NCI-H2081 (cell line): ENCODE data around the gene EXD1.

ENCODE experiments used
- DNase-seq, 2 experiments: peaks; one replicate each; lab custom pipeline; 2025; lab: John Stamatoyannopoulos, UW

EXD1 gene

DNA sequence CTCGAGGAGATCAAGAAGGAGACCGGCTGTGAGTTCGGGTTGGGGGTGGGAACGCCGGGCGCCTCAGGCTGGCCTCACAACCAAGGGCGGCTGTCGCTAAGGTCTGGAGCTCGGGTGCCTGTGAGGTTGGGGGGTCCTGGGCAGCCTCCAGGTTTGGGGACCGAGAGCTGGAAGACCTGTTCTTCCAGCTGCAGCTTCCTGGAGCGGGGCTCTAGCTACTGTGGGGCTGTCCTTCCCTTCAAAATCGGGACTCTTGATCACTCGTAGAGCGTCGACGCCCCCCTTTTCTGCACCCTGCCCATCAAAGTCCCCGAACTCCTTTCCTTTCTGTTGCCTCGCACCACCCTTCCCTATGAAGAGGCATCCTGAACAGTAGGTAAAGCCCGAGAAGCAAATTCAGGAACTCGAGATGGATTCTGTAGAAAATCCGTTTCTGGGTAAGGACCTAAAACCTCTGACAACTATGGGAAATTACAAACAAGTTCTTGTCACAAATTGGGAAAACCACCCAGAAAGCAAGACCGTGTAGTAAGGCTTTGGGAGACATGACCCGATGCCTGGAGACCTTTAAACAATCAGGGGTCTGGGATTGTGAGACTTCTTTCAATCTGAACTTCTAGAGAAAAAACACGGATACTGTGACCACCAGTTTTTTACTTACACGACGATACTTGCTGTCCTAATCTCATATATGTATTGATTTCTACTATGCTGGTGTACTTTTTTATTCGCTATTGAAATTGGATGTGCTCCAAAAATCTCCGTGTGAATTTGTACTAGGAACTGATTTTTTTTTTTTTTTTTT, 1.1 kb upstream of the EXD1 start:
- peak in 1 of 2 experiments; percentile 54 for DNase-seq

DNA sequence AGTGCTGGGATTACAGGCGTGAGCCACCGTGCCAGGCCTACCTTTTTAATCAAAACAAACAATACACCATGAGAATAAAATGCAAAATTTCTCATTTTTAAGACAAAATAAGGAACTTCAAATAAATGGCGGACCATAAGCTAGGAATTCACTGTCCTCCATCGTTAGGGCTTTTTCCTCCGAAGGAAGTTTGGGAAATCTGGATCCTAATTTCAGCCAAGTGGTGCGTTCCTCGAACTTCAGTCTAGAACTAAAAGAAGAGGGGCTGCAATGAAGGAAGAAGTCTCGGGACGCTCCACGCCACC, 260 bp downstream of the EXD1 start:
- no peak for DNase-seq

DNA sequence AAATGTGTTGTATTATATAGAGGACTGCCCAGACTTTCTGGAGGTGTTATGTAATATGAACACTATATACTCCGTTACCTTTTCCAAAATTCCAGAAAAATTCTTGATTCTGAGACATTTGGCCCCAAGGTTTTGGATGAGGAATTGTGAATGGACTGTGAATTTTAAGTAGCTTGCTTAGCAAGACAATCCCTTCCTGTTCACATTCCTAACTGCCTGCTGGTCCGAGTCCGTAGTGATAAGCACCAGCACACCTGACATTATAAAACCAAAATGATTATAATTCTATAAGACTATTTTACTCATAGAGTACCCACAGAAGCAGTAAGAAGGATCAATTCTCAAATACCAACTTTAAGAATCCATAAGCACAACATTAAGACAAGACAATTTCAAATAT, 11.2 kb downstream of the EXD1 start:
- no peak for DNase-seq

DNA sequence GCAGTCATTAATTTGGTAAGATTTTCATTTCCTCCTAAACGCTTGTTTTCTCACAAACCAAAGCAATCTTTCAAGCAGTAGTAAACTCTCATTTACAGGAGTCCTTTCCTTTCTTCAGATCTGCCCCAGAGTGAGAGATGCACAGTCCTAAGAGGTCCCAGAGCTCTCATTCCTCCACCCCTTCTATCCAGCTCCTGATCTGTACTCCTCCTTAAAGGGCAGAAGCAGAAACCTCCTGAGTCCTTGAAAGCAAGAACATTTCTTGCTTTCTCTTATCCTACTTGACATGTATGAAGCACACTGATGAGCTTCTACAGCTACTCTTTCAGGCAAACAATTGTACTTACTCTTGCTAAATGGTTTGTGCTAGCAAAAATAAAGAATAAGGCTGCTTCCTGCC, 11.7 kb downstream of the EXD1 start:
- no peak for DNase-seq

DNA sequence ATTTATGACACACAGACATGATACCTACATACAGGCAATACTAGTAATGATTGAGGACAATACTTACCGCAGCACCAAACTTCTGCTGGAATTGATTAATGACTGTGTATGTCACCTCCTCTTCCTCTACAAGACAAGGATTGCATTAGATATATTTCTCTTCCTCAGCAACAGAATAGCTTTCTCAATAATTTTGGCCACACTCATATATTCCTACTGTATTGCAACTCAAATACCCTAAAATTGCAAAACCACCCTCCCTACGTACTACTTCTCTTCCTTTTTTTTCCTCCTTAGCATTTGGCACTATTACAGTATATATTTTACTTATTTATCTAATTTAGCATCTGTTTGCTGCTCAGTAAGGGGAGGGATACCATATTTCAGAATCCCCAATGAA, 14.8 kb downstream of the EXD1 start:
- DNase-seq: no peak

DNA sequence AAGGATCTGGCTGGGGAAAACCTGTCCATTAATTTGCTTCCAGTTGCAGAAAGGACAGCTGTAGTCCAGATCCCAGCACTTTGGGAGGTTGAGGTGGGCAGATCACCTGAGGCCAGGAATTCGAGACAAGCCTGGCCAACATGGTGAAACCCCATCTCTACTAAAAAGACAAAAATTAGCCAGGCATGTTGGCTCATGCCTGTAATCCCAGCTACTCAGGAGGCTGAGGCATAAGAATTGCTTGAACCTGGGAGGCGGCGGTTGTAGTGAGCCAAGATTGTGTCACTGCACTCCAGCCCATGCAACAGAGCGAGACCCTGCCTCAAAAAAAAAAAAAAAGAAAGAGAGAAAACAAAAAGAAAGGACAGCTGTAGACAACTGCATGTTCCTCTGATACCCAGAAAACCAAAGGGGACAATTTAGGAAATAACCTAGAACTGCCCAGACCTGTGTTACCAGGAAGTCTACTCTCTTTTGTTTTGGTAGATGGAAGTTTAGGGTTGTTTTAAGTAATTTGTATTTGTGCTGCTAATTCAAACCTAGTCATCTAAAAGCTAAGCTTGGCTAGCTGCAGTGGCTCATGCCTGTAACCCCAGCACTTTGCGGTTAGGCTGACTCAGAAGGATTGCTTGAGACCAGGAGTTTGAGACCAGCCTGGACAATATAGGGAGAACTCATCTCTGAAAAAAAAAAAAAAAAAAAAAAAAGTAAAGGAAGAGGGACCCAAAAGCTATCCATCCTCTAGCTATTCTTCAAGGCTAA, 22.7 kb downstream of the EXD1 start:
- no peak for DNase-seq

DNA sequence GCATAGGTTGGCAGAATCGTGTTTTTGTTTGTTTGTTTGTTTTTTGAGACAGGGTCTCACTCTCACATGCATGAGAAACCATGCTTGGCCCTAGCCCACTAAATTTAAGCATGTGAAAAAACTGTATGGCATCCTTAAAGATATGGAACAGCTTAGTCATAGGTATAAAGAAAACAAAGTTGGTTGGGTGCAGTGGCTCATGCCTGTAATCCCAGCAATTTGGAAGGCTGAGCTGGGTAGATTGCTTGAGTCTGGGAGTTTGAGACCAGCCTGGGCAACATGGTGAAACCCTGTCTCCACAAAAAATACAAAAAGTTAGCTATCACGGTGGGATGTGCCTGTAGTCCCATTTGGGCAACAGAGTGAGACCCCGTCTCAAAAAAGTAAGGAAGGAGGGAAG, 25.2 kb downstream of the EXD1 start:
- no peak for DNase-seq

DNA sequence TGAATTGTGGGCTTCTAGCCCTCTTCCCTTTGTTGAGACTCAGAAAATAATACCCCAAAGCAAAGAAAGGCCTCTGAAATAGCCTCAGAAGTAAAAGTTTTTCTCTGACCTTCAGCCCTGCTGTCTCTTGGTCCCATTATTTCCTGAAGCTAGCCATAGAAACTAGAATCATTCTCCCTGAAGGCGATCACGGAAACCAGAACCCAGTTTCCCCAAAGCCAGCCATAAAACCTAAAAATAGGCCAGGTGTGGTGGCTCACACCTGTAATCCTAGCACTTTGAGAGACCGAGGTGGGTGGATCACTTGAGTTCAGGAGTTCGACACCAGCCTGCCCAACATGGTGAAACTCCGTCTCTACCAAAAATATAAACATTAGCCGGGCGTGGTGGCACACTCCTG, 27.2 kb downstream of the EXD1 start:
- no peak for DNase-seq

DNA sequence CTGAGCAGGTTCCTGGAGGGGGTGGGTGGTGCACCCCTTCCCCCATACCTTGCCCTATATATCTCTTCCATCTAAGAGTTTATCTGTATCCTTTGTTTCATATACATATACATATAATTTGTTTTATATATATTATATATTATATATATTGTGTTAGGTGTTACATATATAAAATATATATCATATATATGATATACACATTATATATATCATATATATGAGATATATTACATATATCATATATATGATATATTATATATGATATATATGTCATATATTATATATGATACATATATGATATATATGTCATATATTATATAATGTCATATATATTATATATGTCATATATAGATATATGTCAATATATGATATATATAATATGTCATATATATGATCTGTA, 31.1 kb downstream of the EXD1 start:
- no peak for DNase-seq

DNA sequence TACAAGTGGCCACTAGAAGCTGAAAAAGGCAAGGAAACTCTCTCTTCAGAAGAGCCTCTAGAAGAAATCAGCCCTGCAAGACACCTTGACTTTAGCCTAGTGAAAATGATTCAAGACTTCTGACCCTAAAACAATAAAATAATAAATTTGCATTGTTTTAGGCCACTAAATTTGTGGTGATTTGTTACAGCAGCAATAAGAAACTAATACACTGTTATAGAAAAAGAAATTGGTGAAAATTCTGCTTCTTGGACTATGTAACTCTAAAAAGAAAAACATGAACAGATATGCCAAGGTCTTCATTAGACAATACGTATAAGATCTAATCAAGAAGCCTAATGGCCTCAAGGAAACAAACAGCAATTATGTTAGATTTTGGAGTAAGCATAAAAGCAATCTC, 36.1 kb downstream of the EXD1 start:
- no peak for DNase-seq

DNA sequence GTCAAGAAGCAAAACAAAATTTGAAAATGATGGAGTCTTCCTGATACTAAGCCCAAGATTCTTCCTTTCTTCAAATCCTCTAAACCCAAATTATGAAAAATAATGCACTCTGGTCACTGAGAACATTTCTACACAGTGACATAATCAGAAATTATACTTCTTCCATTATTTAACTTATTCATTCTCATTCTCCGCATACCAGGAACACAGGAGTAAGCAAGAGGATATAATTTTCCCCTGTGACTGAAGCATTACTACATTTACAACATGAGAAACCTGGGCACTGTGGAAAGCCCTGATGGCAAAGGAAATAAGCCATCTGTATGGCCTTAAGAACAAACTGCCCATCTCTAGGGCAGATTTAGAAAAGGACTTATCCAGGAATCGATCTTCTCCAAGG, 47.0 kb downstream of the EXD1 start:
- no peak for DNase-seq

DNA sequence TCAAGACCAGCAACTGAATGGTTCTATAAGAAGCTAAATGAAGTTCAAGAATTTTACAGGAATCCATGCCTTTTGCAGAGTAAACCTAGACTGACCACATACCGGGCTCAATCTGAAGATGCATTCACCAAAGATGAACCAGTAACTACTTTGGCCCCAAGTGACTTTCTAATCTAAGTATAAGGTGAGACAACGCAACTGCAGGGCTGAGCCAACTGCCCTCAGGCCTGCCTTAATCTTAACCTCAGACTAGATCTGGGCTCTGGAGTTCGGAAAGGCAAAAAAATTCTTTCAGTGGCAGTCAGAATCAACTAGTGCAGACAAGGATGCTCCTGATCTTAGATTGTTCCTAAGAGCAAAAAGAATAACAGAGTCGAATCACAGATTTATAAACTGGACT, 48.3 kb downstream of the EXD1 start:
- no peak for DNase-seq

DNA sequence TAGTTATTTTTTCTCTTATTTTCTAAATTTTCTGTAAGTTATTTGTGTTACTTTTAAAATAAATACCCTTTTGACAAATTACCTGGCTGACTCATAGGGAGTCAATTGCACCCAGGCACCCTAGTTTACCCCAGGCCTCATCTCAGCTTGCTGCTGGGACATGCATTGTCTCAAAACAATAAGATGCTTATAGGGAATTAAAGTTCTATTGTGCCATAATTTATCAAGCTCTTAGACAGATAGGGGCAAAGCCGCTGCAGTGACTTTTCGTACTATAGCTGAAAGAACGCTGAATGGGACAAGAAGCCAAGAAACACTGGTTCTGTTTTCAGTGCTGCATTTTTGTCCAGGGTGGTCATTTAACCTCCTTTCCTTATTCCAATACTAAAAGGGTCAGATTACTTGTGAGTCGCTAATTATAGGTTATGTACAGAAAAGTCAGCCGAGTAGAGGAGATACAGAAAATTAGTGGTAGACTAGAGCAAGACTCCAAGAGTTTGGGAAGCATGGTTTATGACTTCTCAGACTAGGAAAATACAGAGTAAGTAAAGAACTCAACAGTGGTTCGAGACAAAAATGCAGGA, 50.3 kb downstream of the EXD1 start:
- peak in 1 of 2 experiments; percentile 8 for DNase-seq

DNA sequence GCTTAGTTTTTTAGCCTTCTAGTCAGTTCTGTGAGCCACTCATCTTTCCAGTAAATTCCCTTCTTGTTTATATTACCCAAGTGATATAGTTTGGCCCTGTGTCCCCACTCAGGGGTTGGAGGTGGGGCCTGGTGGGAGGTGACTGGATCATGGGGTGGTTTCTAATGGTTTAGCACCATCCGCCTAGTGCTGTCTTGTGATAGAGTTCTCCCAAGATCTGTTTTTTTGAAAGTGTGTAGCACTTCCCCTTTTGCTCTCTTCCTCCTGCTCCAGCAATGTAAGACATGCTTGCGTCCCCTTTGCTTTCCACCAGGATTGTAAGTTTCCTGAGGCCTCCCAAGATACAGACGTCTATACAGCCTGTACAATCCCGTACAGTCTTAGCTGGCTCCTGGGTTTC, 60.8 kb downstream of the EXD1 start:
- no peak for DNase-seq

DNA sequence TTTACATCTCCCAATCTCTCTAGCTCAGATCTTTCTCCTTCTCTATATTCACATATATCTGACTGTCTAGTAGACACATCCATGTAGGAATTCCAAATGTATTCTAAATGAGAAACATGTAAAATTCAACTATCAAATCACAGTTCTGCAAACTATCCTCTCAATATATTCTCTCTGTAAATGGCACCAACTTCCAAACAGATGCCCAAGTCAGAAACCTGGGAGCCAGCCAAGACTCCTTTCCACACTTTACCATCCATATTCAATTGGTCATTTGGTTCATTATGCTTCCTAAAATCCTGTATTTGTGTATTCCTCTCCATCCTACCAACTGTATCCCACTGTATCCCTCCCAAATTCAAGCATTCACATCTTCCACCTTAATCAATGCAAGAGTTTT, 61.5 kb downstream of the EXD1 start:
- no peak for DNase-seq

DNA sequence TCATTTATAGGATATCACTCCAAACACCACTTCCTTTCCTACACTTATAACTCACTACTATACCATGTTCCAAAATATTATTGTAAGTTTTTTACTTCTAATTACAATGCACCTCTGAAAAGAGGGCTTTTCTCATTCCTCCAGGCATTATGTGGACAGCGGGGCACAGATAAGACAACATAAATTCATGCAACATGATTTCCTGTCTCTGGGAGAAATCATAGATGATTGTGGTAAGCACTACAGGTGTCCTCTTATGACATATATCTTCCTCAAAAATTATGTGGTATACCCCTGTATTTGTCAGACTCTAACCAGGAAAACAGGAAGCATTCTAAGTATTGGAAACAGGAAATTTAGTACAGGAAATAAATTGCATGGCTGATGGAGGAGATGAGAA, 68.8 kb downstream of the EXD1 start:
- DNase-seq: no peak

DNA sequence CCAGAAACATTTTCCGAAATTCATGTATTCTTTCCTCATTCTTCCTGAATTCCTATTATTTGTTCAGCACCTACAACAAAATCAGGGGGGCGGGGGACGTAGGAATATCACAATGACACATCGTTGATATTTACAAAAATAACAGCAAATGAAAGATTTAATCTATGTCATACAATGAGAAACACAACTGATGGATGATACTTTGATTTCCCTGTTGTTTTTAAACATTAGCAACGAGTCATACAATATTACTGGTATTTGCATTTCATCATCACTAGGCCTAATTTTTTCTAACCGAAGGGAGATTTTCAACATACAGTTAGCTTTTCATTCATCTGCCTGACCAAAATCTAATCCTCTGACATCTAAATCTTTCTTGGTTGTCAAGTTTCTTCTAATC, 69.2 kb downstream of the EXD1 start:
- no peak for DNase-seq

DNA sequence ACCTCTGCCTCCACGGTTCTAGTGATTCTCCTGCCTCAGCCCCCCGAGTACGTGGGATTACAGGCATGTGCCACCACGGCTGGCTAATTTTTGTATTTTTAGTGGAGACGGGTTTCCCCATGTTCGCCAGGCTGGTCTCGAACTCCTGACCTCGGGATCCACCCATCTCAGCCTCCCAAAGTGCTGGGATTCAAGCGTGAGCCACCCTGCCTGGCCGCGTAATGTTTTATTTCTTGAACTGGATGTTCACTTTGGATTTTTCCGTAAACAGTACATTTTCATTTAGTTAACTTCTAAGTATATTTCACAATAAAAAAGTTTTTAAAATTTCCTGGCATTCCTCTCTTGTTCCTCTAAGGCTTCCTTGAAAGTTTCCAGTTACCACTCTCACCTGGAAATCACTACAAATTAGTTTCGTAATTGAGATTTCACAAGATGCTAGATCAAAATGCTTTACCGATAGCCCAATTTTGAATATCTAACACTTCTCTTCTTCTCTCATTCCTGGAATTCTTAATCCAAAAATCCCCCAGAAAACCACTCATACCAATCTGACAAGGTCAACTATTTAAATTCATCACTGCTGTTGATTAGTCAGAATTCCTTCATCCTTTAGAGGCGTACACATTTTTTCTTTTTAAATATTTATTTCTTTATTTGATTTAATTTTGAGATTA, 69.8 kb downstream of the EXD1 start:
- DNase-seq: no peak

DNA sequence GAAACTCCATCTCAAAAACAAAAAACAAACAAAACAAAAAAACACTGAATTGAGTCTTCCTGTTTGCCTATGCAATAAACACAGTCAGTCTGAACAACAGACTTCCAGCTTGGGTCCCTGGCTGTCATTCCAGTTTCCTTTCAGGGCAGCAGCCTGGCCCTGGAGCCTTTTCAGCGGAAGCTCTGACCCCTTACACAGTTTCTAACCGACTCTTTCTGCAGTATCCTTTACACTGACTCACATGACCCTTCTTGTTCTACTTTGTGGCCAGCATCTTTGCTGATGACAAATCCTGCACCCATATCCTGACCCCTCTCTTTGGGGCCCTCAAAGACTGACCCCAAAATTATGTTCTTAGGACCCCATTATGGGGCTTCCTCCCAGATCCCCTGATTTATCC, 76.1 kb downstream of the EXD1 start:
- DNase-seq: no peak

DNA sequence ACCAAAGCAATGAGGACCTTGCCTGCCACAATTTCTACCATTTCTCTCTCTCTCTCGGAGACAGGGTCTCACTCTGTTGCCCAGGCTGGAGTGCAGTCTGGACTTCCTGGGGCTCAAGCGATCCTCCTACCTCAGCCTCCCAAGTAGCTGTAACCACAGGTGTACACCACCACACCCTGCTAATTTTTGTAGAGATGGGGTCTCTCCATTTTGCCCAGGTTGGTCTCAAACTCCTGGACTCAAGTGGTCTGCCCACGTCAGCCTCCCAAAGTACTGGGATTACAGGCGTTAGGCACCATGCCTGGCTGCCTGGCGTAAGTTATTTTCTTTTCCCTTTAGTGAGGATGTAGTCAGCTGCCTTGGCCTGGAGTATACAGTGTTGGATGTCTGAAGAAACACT, 76.8 kb downstream of the EXD1 start:
- no peak for DNase-seq

DNA sequence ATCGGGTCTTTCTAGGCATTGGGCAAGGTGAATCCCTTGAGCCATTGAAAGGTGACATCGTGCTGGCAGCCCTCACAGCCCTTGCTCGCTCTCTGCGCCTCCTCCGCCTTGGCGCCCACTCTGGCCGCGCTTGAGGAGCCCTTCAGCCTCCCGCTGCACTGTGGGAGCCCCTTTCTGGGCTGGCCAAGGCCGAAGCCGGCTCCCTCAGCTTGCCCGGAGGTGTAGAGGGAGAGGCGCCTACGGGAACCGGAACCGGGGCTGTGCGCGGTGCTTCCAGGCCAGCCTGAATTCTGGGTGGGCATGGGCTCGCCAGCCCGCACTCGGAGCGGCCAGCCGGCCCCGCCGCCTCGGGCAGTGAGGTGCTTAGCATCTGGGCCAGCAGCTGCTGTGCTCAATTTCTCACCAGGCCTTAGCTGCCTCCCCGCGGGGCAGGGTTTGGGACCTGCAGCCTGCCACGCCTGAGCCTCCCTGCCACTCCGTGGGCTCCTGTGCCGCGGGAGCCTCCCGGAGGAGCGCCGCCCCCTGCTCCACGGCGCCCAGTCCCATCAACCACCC, 79.0 kb downstream of the EXD1 start:
- DNase-seq: no peak

DNA sequence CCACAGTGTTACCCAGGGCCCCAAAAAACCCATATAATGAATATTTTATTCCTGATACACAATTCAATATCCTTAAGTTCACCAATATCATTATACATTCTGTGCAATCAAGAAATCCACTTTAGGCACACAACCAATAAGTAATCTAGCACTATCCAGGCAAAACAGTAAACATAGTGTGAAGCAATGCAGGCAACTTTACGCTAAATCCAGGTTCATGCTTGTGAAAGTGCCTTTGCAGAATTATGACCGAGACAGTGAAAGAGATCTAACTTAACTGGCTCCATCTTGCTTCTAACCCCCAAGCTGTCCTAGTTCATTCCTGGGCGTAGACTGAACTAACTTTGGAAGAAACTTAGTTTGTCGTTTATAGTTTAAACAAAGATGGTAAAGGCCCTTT, 80.3 kb downstream of the EXD1 start:
- no peak for DNase-seq

DNA sequence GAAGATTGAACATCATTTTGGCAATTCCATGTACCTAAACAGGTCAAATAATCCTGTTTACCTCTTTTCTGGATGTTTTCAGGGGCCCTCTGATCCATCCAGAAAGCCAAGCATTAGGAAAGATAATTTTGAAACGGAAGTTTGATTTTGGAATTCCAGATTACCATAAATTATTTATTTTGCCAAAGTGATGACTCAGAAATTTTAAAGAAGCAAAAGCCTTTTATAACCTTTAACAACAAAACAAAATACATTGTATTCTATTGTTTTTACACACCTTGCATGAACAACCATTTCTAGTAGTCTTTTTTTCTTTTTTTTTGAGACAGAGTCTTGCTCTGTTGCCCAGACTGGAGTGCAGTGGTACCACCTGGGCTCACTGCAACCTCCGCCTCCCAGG, 82.5 kb downstream of the EXD1 start:
- no peak for DNase-seq
